Hematopoietic multipotent progenitor cell treated with erythropoietin and hydrocortisone succinate and interleukin-3 and kit ligand, for 15 days (in vitro differentiated cells): ENCODE data around the gene TTC12.

Source experiments
- DNase-seq: peaks from one replicate; pipeline ENCODE4 v3.0.0-alpha.2; 2015; ENCODE audit warnings: low spot score

TTC12 gene

DNA sequence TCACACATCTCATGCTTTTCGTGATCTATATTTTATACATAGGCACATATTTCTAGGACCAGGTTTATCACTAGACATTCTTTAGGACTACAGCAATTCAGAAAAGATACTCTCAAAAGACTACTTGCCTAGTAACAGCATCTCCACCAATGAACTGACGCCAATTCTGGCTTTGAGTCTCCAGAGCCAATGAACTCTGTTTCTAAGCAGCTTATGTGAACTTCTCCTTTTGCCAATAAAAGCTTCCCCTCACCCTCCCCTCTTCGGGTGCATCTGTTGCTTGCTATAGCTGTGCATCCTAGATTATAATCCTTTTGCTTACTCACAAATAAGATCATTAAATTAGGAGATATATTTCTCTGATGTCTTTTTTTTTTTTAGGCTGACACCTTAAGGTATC, 61.8 kb downstream of the TTC12 start:
- DNase-seq = no peak

DNA sequence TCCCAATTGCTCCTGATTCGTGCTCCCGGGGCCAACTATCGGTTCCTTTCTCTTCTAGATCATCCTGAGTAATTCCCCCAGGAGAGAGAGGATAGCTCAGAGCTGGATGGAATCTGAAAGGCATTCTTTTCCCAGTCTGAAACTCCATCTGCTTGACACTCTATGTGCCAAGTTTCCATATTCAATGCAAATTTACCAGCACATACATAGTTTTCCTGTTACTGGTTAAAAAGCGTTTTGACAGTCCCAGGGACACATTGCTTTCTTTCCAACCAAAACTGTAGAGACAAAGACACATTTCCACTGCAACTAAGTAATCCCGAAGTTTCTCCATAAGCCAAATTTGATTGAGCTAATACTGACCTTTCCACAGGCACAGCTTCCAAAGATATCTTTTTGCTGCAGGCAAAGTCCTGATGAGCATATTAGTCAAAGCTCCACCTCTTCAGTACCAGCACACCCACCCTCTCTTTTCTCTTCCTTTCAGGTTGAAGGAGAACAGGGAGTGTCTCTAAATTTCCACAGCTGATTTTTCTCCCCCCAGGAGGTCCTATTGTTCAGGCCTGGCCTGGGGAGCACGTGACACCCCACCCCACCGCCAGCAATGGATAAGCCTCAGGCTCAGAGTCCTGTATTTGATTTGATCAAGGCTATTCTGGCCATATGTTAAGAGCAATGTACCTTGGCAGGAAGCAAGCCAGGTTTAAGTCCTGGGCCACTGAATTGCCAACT, 63.5 kb downstream of the TTC12 start:
- no peak for DNase-seq

DNA sequence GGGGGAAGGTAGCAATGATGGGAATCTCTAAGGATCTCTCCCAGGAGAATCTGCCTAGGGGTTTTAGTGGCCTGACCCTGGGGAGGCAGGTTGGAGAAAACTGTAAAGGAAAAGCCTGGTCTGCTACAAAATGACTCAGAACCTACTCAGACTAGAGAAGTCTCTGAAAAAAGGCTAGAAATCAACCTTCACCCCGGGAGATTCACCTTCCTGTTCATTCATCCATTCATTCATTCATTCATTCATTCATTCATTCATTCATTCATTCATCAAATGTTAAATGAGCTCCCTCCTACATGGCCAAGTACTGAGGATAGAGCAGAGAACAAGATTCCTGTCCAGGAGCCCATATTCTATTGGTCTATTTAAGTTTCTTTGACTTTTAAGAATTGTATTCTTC, 64.3 kb downstream of the TTC12 start:
- DNase-seq = no peak

DNA sequence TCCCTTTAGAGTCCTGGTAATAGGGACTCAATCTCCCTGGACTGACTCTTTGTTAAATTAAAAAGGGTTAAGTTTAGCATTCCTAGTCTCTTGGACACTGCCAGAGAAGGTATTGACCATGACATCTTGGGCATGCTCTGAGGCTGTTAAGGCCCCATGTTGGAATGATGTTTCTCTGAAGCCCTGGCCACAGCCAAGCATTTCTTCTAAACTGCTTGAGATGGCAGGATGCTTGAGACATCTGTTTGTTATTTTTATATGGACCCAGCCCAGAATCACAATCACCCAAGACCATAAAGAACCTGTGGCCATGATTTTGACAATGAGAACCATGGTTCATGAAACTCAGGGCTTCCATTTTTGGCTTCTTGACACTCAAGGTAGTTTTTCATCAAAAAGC, 67.7 kb downstream of the TTC12 start:
- DNase-seq = no peak

DNA sequence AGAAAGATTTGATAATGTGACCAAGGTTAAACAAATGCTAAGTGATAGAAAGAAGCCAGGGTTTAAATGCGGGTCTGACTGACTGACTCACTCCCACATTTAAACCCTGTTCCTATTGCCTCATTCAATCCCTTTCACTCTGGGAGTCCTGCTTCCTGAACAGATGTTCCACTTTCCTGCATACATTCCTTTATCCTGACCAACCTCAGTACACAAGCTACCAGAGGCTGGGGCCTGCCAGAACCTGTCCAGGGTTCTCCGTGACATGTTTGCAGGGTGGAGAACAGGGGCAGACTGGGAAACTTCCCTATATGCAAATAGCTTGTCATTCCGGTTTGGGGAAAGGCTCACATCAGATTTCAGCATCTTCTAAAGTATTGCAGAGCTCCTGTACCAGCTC, 70.2 kb downstream of the TTC12 start:
- DNase-seq = no peak

DNA sequence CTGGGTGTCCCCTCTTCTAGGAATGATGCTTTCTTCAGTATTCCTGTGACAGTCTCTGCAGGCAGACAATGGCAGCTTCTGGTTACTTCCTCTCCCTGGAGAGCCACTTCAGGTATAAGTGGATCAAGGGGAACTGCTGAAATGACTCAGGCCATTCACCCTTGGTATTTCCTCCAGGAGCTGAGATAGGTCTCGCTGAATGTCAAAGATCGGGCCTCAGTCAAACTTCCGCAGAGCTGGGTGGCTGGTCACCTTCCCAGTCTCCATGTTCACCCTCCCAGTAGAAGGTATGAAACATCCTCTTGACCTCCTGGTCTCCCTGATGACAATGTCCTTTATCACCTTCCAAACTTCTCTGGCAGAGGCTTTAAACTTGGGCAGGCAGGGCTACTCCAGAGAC, 71.4 kb downstream of the TTC12 start:
- no peak for DNase-seq

DNA sequence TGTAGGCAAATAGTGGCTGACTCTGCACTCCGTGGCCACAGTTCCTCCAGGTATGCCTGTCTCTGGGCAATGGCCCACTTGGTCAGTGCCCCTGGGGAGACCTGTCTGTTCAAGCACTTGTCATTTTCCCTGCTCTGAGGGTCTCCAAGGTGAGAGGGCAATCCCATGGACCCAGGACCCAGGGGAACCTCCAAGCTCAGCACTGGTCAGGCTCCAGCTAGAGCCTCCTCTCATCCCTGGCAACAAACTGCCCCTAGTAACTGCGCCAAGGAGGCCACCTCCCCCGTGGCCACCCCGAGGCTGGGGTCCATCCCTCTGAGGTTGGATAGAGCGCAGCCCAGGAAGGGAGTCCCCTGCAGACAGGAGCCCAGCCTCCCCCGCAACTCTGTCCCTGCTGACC, 72.5 kb downstream of the TTC12 start:
- no peak for DNase-seq

DNA sequence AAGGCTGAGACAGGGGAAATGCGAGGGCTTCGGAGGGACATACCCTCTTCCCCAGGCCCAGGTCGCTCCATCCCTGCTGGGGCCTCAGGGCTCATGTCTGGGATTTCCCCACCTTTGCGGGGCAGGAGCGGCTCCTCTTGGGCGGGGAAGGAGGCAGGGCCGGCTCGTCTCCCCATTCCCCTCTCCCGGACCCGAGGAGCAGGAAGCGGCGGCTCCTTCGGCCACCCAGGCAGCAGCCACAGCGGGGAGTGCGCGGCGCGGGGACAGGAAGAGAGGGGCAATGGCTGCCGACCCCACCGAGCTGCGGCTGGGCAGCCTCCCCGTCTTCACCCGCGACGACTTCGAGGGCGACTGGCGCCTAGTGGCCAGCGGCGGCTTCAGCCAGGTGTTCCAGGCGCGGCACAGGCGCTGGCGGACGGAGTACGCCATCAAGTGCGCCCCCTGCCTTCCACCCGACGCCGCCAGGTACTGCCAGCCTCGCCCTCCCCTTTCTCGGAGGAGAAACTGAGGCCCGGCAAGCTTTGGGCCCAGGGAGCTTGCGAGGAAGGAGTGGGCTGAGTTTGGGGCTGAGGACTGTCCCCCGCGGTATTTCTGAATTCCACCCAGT, 73.3 kb downstream of the TTC12 start, which contains the start of gene ANKK1:
Gene ANKK1 (plus strand): TSS at position 175 of the 607 bp plus-strand sequence. CDS start 106 bp downstream, at position 281.
- DNase-seq = no peak

DNA sequence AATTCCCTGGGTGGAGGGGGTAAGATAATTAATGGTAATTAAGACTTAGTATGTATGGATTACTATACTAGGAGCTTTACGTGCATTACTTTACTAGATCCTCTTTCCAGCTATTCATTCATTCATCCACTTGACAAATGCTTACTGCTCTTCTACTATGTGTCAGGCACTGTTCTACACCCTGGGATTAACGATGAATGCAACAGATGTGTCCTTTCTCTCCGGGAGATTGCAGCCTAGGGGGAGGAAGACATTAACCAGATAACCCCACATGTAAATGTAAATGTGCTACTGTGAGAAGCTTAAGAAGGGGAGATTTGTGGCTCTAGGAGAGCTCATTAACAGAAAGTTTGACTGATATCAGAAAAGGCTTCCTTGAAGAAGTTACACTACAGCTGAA, 74.9 kb downstream of the TTC12 start:
- DNase-seq = no peak

DNA sequence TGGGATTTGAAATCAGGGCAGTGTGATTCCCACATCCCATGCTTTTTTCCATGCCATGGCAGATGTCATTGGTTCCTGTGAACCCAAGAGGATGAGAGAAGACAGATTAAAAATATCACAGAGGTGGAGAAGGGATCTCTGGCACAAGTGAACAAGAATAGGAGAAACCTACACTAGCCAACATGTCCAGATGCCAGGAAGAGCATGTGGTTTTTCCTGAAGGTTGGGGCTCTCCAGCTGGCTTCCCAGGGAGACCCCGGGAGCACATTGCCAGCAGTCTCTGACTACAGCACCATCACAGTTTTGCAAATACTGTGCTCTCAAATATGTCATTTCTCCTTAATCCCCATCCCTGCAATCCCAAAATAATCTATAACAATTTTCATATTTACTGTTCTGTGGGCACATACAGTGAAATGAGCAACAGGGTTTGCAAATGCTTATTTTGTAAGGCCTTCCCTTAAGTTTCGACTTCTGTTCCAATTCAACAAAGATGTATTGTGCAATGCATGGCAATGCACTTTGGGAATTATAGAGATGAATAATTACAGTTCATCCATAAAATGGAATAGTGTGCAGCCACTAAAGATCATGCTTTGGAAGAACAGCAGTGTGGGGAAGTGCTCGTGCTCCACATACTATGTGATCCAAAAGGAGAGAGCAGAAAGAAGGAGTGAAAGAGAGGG, 78.0 kb downstream of the TTC12 start:
- DNase-seq = no peak

DNA sequence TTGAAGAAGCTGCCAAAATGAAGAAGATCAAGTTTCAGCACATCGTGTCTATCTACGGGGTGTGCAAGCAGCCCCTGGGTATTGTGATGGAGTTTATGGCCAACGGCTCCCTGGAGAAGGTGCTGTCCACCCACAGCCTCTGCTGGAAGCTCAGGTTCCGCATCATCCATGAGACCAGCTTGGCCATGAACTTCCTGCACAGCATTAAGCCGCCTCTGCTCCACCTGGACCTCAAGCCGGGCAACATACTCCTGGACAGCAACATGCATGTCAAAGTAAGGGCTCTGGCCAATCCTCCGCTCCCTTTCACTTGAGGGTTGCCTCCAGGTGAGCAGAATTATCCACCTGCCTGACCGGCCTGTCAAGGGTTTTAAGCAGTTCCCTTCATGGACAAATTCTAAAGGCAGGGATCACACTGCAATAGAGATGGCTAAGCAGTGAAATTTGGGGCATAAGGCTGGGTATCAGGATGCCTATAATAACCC, 79.2 kb downstream of the TTC12 start:
- DNase-seq = no peak

DNA sequence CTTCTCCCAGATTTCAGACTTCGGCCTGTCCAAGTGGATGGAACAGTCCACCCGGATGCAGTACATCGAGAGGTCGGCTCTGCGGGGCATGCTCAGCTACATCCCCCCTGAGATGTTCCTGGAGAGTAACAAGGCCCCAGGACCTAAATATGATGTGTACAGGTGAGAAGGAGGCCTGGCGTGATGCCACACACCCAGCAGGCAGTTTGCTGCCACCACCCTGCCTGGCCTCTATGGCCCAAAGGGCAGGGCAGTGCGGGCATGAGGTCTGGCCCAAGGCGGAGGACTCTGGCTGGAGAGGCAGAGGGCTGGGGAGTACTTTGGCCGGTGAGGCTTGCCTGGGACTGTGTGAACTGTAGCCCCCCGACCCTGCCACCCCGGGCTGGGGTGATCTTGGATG, 80.5 kb downstream of the TTC12 start:
- no peak for DNase-seq

DNA sequence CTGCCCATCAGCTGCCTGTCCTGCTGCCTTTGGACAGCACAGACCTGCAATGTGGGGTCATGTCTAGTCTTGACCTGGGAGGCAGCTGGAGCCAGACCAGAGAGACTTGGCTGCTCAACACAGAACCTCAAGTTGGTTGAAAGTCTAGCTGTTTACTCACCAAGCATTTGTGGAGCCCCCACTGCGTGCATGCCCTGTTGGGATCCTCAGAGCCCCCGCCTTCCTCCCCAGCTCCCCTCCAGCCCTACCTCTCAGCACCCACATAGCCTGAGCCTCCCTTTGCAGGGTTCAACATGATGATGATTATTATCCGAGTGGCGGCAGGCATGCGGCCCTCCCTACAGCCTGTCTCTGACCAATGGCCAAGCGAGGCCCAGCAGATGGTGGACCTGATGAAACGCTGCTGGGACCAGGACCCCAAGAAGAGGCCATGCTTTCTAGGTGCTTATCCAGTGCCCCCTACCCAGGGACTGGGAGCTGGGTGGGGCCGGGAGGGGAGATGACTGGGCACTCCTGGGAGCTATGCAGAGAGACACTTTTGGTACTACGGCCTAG, 81.5 kb downstream of the TTC12 start:
- DNase-seq = no peak

DNA sequence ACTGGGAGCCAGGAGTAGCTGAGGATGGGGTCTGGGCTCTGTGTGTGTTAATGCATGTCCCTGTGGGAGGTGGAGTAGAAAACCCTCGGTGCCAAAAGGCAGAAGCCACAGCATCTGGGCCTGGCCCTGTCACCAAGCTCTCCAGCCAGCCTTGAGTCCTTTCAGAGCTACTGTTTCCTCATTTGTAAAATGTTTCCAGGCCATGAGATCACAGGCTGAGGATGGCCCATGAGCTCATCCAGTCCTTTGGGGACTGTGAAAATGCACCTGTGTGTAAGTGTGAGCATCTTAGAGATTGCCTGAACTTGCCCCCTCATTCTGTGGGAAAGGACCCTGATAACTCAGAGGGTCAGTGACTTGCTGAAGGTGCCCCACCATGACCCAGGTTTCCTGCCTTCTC, 82.3 kb downstream of the TTC12 start:
- DNase-seq = no peak

DNA sequence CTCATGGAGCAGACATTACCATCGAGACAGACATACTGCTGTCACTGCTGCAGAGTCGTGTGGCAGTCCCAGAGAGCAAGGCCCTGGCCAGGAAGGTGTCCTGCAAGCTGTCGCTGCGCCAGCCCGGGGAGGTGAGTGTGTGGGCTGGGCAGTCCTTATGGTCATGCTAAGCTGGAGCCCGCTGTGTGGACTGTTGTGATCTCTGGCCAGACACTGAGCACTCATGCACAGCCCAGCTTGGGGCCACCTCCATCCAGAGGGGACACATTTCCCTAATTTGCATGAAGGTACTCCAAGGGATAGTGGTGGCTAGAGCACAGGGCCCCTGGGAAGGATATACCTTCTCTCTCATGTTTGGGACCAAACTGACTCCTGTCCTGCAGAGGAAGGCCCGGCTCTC, 82.8 kb downstream of the TTC12 start:
- DNase-seq = no peak

DNA sequence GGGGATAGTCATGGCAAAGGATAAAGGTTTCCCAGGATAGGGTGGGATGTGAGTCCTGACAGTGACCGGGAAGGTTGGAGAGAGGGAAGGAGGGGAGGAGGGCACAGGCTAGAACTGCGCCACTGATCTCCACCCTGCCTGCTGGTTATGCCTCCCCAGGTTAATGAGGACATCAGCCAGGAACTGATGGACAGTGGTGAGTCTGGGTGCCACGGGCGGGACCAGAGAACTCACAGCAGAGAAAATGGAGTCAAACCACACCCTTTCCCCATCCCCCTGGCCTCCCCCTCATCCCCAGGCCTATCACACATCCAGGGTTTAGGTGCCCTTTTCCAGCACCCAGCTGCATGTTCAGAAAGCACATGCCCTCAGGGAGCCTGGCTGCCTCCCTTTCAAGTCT, 83.4 kb downstream of the TTC12 start:
- DNase-seq = no peak

DNA sequence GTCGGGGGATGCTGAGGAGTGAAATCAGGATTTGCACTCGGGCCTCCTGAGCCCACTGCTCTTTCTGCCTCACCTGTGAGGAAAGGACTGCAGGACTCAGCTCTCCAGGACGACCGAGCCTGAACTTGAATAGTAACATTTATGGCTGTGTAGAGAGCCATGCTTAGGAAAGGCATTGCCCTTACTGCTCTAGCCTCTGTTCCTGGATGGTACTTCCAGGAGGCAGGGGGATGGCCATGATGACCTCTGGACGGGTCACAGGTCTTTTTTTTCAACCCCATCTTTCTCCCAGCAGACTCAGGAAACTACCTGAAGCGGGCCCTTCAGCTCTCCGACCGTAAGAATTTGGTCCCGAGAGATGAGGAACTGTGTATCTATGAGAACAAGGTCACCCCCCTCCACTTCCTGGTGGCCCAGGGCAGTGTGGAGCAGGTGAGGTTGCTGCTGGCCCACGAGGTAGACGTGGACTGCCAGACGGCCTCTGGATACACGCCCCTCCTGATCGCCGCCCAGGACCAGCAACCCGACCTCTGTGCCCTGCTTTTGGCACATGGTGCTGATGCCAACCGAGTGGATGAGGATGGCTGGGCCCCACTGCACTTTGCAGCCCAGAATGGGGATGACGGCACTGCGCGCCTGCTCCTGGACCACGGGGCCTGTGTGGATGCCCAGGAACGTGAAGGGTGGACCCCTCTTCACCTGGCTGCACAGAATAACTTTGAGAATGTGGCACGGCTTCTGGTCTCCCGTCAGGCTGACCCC, 84.5 kb downstream of the TTC12 start:
- DNase-seq = no peak

DNA sequence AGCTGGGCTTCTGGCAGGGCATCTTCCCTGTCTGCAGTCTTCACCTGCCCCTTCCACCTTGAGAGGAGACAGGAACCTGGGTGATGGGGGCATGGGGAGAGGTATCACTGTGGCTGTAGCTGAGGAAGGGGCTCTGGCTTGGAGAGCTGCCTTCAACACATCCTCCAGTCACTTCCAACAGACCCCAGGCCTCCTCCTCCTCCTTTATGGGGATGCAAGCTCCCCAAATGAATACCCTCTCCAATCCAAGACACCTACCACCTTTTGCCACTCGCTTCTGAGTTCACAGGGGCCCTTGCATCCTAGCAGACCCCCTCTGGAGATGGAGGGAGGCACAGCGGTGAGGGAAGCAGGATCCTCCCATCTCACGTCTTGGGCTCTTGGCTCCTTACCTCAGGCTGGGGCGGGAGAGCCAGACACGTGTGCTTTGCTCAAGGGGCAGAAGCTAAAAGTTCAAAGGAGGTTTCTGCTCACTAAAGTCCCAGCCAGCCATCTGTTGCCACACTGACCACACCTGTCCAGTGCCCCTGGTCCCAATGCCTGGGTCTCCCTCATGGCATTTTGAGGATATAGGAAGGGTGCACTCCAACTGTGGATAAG, 86.3 kb downstream of the TTC12 start:
- DNase-seq = no peak

DNA sequence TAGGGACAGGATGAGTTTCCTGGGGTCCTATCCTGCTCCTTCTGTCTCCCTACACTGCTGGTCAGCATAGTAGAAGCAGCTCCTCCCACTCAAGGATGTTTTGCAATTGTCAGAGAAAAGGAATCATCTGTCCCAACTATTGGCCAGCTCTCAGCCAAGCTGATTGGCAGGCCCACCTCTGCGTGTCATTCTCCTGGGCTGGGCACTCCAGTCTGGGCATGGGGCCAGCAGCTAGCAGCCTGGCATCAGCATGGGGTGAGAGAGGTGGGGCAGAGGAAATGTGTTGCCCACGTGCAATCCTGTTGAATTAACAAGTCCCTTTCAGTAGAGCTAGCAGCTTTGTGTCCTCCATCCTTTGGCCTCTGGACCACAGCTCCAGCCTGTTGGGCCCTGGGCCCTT, 87.3 kb downstream of the TTC12 start:
- peak; percentile 43 for DNase-seq

DNA sequence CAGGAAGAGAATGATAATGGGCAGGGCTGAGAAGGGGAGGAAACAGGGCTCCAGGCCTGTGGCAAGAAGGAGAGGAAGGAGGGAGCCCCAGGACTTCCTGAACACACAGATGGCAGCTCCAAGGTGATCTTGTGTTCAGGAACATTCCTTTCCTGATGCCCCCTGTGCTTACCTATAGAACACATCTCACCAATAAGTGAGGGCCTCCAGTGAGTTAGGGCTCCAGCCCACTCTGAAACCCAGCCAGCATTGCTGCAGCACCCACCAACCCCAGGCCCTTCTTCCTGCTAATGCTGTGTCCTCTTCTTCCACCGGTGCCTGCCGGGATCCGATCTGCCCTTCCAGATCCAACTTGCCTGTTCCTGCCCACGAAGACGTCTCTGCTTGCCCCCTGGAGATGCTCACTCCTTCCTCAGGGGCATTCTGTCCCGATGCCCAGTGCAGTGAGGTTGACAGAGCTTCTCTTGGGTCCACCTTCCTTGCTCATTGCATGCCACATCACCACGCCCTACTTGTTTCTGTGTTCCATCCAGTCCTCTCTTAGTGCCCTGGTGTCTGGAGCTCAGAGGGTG, 90.6 kb downstream of the TTC12 start:
- DNase-seq = no peak

DNA sequence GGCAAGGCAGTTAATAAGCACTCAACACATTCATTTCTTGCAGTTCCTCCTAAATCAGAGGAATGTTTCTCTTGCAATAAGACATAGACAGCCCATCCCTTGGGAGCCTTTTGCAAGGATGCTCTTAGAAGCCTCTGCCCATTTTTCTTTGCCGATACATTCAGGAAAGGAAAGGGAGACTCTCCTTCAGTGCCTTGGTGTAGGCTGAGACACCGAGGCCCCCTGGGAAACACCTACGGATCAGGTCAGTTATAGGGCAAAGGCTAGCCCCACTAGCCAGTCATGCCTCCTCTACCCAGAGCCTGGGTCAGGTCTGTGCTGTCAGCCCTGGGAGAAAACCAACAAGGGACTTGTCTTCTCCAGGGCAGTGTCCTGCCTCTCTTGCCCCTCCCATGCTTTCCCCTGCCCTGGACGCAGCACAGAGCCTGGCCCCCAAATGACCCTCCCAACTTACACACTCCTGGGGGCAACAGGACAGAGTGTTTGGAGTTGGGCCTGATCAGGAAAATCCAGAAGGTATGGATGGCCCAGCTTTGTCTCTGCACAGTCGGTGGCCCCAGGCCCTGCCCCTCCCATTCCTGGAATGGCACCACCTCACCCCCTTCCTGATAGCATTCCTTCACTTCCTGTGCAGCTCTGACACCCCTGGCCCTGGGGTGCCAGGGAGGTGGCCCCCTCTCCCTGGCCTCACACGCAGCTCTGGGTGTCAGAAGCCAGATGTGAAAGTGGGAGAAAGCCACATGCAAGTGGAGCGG, 91.5 kb downstream of the TTC12 start:
- no peak for DNase-seq
